Neural crest cell (in vitro differentiated cells): ENCODE measurements around the gene TSPAN14. TPM values are rescaled to one million over a fixed set of nuclear protein-coding genes. Genes with fewer than 3 reads are reported as not detected.

Source experiments
- DNase-seq: peaks from one replicate; pipeline ENCODE4 v3.0.0; 2021; ENCODE audit warnings: low read depth, mixed read lengths, low spot score
- H3K27ac Mint-ChIP-seq: one replicate; pipeline ENCODE4 v1.8.0; 2021; ENCODE audit warnings: mild to moderate bottlenecking, mixed read lengths; ENCODE audit not compliant: unreplicated experiment
- H3K27me3 Mint-ChIP-seq: 2 replicates; pipeline ENCODE4 v1.8.0; 2021; ENCODE audit warnings: low read depth, mild to moderate bottlenecking, mixed read lengths
- H3K36me3 Mint-ChIP-seq: 2 replicates; pipeline ENCODE4 v1.8.0; 2021; ENCODE audit warnings: low read depth, mild to moderate bottlenecking, mixed read lengths
- H3K4me1 Mint-ChIP-seq: 2 replicates; pipeline ENCODE4 v1.8.0; 2021; ENCODE audit warnings: mixed read lengths
- H3K4me3 Mint-ChIP-seq: one replicate; pipeline ENCODE4 v1.8.0; 2021; ENCODE audit warnings: mild to moderate bottlenecking, mixed read lengths
- H3K9me3 Mint-ChIP-seq: 2 replicates; pipeline ENCODE4 v1.8.0; 2021; ENCODE audit warnings: mixed read lengths
- total RNA-seq: library from RNA; stranded (reverse); gene quantifications from 2 replicates; pipeline ENCODE4 v1.2.1, GENCODE V29; 2021
- TF ChIP-seq, protein P1 (sequence below): fragments of 200-600 bp; sonication (generic); conservative IDR thresholded peaks from 2 replicates; pipeline ENCODE4 v1.5.0; 2021; ENCODE audit warnings: antibody characterized with exemption, mild to moderate bottlenecking

TSPAN14 gene
- total RNA-seq, 1 donor from 2014 or later: 140 TPM

DNA sequence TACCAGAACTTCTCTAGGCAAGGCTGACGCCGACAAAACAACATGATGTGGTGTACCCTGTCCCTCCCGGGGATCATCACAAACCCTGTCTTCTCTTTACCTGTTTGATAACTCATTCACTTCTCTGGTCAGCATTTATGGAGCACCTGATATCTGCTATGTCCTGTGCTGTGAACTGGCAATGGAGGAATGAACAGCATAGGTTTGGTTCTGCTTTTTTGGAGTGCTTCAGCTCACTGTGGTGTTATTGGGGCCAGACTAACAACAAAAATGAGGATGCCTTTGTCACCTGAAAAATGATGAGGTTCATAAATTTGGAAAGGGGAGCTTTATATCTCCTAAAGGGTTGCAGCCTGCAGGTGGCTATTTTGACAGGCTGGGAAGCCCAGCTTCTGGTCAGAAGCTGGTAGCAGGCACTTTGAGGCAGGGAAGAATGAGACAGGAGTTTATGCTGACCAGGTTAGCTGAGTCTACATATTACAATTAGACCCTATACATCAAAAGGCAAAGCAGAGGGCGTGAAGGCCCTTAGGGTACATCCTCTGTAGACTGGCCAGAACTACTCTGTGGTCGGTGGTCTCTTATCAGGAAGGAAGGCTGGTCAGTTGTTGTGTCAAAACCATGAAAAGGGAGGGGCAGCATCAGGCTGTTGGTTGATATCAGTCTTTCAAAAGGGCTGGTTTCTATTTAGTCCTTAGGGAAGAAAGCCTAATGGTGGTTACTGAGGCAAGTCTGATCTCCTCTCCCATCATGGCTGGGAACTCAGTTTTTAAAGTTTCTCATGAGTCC is 125.9 kb downstream of the TSPAN14 start:
- no peaks in the 10 kb centered on the region for H3K36me3 Mint-ChIP-seq
- DNase-seq: no peak
- H3K4me1 Mint-ChIP-seq: peaks cover 14% of the 10 kb centered on the region
- TF ChIP-seq, protein P1, sequence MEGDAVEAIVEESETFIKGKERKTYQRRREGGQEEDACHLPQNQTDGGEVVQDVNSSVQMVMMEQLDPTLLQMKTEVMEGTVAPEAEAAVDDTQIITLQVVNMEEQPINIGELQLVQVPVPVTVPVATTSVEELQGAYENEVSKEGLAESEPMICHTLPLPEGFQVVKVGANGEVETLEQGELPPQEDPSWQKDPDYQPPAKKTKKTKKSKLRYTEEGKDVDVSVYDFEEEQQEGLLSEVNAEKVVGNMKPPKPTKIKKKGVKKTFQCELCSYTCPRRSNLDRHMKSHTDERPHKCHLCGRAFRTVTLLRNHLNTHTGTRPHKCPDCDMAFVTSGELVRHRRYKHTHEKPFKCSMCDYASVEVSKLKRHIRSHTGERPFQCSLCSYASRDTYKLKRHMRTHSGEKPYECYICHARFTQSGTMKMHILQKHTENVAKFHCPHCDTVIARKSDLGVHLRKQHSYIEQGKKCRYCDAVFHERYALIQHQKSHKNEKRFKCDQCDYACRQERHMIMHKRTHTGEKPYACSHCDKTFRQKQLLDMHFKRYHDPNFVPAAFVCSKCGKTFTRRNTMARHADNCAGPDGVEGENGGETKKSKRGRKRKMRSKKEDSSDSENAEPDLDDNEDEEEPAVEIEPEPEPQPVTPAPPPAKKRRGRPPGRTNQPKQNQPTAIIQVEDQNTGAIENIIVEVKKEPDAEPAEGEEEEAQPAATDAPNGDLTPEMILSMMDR: no peak
- no peak overlapping the region for H3K4me3 Mint-ChIP-seq
- peaks cover 6% of the 10 kb centered on the region for H3K9me3 Mint-ChIP-seq
- peaks cover 3% of the 10 kb centered on the region for H3K27me3 Mint-ChIP-seq
- no peak overlapping the region for H3K27ac Mint-ChIP-seq

GRCh38 chr10:80580638-80581468 is 126.7 kb downstream of the TSPAN14 start:
- peaks cover 6% of the 10 kb centered on the region for H3K9me3 Mint-ChIP-seq
- DNase-seq: no peak
- H3K36me3 Mint-ChIP-seq: no peaks in the 10 kb centered on the region
- peaks cover 14% of the 10 kb centered on the region for H3K4me1 Mint-ChIP-seq
- TF ChIP-seq, protein P1: no peak
- no peak overlapping the region for H3K4me3 Mint-ChIP-seq
- H3K27me3 Mint-ChIP-seq: peaks cover 3% of the 10 kb centered on the region
- no peak overlapping the region for H3K27ac Mint-ChIP-seq

DNA sequence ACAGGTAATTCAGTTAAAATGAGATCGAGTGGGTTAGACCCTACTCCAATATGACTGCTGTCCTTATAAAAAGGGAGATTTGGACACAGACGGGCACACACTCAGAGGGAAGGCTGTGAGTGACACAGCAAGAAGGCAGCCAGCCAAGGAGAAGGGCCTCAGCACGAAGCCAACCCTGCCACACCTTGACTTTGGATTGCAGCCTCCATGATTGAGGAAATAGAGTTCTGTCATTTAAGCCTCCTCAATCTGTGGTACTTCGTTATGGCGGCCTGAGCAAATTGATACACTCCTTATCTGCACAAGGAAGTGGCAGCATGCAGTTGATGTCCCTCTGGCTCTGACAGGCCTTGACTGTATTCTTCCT is 127.3 kb downstream of the TSPAN14 start:
- no peak for DNase-seq
- no peak overlapping the region for H3K4me3 Mint-ChIP-seq
- TF ChIP-seq, protein P1: no peak
- no peaks in the 10 kb centered on the region for H3K36me3 Mint-ChIP-seq
- peaks cover 3% of the 10 kb centered on the region for H3K27me3 Mint-ChIP-seq
- peaks cover 6% of the 10 kb centered on the region for H3K9me3 Mint-ChIP-seq
- H3K27ac Mint-ChIP-seq: no peak overlapping the region
- peaks cover 14% of the 10 kb centered on the region for H3K4me1 Mint-ChIP-seq

GRCh38 chr10:80582286-80582960 is 128.3 kb downstream of the TSPAN14 start:
- Mint-ChIP-seq H3K27ac (no peak overlapping the region), H3K4me3 (no peak overlapping the region), H3K9me3 (peaks cover 4% of the 10 kb centered on the region), H3K4me1 (peaks cover 14% of the 10 kb centered on the region), H3K27me3 (peaks cover 3% of the 10 kb centered on the region), H3K36me3 (peaks cover 3% of the 10 kb centered on the region)
- TF ChIP-seq, protein P1: no peak
- DNase-seq: no peak

Other genes starting within 250 kb of the TSPAN14 start
- gene ANXA11, start 248.8 kb upstream of the TSPAN14 start, total RNA-seq: 25.7 and 36.6 TPM in 2 replicates
- 0.11 TPM in 1 of 2 replicates, not detected in the other for gene MAT1A, start 164.7 kb upstream of the TSPAN14 start, total RNA-seq
- gene DYDC1, start 97.6 kb upstream of the TSPAN14 start, total RNA-seq: not detected in 2 replicates
- gene DYDC2, start 97.5 kb upstream of the TSPAN14 start, total RNA-seq: 2.5 and 3.5 TPM in 2 replicates
- gene PRXL2A, start 45.8 kb upstream of the TSPAN14 start, total RNA-seq: 156 and 161 TPM in 2 replicates
- gene SH2D4B, start 83.6 kb downstream of the TSPAN14 start, total RNA-seq: 0.09 and 0.16 TPM in 2 replicates